Skeletal muscle tissue (tissue), 4 donors: ENCODE measurements around the gene HIP1R. TPM values are rescaled to one million over a fixed set of nuclear protein-coding genes. Genes with fewer than 3 reads are reported as not detected.

ENCODE experiments used
- H3K27ac ChIP-seq: one replicate; pipeline ENCODE4 v1.7.0; 2013; ENCODE audit warnings: mild to moderate bottlenecking, low read depth, low read length, inconsistent platforms
- H3K27me3 ChIP-seq, 3 donors: one replicate each; pipeline ENCODE4 v1.7.0; 2013; ENCODE audit warnings: low read length in 3 of 3; ENCODE audit not compliant: control insufficient read depth in 3 of 3, insufficient read depth in 3 of 3
- H3K36me3 ChIP-seq, 3 donors: one replicate each; pipeline ENCODE4 v1.7.0; 2013; ENCODE audit warnings: low read length in 3 of 3; ENCODE audit not compliant: control insufficient read depth in 3 of 3, insufficient read depth in 3 of 3
- H3K4me1 ChIP-seq, 3 donors: one replicate each; pipeline ENCODE4 v1.7.0; 2013; ENCODE audit warnings: low read length in 3 of 3, mild to moderate bottlenecking in 3 of 3; ENCODE audit not compliant: control insufficient read depth in 3 of 3, insufficient read depth in 3 of 3
- H3K4me3 ChIP-seq, 3 donors: one replicate each; pipeline ENCODE4 v1.7.0; 2013; ENCODE audit warnings: low read length in 3 of 3
- H3K9ac ChIP-seq, 3 donors: one replicate each; pipeline ENCODE4 v1.7.0; 2013; ENCODE audit warnings: low read length in 3 of 3, mild to moderate bottlenecking in 3 of 3, moderate library complexity in 2 of 3, low read depth in 1 of 3
- H3K9me3 ChIP-seq, 3 donors: one replicate each; pipeline ENCODE4 v1.7.0; 2013; ENCODE audit warnings: low read length in 3 of 3; ENCODE audit not compliant: control insufficient read depth in 3 of 3
- total RNA-seq: library from RNA; depleted of rRNA; stranded (reverse); fragments of >200 nt; gene quantifications from one replicate; pipeline ENCODE4 v1.2.3, GENCODE V29; 2014
- donor health status: Osteomylitis.

Gene HIP1R
- total RNA-seq, 1 donor from 2014 or later, result 6.3 TPM

DNA sequence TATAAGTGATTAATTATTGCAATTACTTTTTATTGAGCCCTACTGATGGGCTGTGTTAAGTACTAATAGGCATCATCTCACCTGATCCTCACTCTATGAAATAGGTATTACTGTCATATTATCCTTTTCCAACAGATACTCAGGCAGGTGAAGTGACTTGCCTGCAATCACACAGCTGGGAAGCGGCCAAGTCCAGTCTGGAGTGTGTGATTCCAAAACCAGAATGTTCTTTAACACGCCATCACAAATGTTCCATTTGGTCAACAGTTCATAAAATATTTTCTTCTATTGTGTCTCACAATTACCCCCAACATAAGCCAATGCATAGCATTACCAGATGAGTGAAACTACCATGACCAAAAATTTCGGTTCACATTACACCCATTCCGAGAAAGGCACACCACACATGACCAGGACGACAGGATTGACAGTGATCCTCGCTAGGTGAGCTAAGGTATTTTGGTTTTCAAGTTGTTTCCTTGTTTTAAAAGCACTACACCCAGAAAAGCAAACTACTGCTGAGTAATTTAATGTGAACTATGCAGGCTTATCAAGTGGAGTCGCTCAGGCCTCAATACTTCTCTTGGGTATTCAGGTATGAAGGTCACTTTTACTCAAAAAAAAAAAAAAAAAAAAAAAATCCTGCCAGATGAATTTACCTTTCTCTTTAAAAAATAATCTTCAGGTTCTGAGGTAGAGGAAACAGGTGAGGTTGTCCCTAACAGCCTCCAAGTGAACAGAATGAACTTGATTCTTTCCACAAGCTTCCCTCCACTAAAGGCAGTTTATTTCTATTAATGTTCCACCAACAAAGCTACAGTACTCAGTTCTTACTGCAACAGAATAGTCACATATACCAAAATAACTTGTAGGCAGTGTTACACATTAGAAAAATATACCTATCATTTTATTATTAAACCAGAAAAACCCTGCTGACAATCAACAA is 58.2 kb downstream of the HIP1R start:
- H3K9me3 ChIP-seq, result no peaks in the 10 kb centered on the region
- no peaks in the 10 kb centered on the region for H3K27me3 ChIP-seq
- peak overlapping the region in 1 of 3 donors; percentile 77 for H3K4me3 ChIP-seq
- H3K36me3 ChIP-seq, result no peaks in the 10 kb centered on the region
- peak overlapping the region in 1 of 3 donors; percentile 14 for H3K9ac ChIP-seq
- H3K4me1 ChIP-seq, result peaks cover 41 to 56% (median 54%) of the 10 kb centered on the region in 3 donors
- H3K27ac ChIP-seq, result no peak overlapping the region

GRCh38 chr12:122894193-122895121 is 59.2 kb downstream of the HIP1R start:
- H3K4me1 ChIP-seq, result peaks cover 33 to 48% (median 46%) of the 10 kb centered on the region in 3 donors
- H3K27me3 ChIP-seq, result no peaks in the 10 kb centered on the region

DNA sequence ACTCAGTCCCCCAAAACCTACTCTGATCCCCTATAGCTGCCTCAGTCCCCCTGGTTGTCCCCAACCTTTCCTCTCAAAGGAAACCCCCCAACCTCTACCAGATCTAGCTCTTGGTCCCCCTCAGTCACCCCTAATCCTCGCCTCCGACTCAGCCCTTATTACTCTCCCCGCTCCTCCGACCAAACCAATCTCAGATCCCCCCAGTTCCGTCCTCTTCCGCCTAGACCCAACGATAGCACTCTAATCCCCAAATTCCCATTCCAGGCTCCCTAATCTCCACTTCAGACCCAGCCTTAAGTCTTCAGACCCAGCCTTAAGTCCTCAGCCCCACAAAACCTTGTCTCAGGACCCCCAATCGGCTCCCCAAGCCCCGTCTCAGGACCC is 60.1 kb downstream of the HIP1R start:
- peaks cover 33 to 46% (median 46%) of the 10 kb centered on the region in 3 donors for H3K4me1 ChIP-seq
- no peaks in the 10 kb centered on the region for H3K27me3 ChIP-seq
- peak overlapping the region; percentile 76 for H3K27ac ChIP-seq
- H3K9ac ChIP-seq, result peak overlapping the region; percentile 92 to 98 (median 92)
- no peaks in the 10 kb centered on the region for H3K36me3 ChIP-seq
- peak overlapping the region; percentile 77 to 88 (median 84) for H3K4me3 ChIP-seq
- no peaks in the 10 kb centered on the region for H3K9me3 ChIP-seq

More at GRCh38 chr12:122894193-122895121, 59.2 kb downstream of the HIP1R start:
- H3K36me3 ChIP-seq, result no peaks in the 10 kb centered on the region
- peak overlapping the region; percentile 92 to 98 (median 92) for H3K9ac ChIP-seq
- H3K27ac ChIP-seq, result peak overlapping the region; percentile 76
- H3K4me3 ChIP-seq, result peak overlapping the region; percentile 77 to 88 (median 84)
- H3K9me3 ChIP-seq, result no peaks in the 10 kb centered on the region

DNA sequence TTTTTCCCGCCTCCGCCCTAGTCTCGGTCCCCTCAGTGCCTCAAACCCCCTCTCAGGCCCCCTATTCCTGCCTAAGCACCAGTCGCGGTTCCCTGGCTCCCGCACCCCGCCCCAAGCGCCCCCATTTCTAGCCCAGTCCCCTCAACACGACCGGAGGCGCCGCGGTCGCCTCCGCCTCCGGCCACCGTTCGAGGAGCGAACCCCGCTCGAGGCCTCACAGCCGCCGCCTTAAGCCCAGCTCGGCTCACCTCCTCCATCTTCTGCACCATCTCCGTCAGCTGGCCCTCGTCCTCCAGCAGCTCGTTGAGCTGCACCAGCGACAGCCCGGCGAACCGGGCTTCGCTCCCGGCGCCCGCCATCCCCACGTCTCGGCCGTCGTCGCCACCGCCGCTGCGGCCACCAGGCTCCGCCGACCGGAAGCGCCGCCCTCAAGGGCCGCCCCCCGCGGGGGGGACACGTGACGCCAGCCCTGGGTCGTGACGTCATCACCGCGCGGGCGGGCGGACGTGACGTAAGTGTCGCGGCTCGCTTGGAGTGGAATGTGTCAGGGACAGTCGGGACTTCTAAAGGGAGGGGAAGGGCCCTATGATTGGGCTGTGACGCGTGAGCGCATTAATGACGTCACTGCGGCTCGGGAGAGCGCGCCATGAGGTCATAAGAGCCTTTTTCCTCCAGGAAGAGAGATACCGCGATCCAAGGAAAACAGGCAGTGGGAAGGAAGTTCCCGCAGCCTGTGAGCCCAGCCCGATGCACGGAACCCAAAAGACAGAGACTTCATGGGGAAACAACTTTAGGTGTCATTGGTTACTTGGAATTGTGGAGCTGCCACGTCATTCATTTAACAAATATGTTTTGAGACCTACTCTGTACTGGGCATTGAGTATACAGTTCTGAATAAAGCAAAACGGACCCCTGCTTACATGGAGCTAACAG is 60.7 kb downstream of the HIP1R start, which contains the start of gene VPS37B:
VPS37B (minus strand) TSS at position 421 of the 933 bp plus-strand sequence; CDS start at position 359, 62 bp downstream.
- H3K27me3 ChIP-seq, result no peaks in the 10 kb centered on the region
- H3K4me3 ChIP-seq, result peak within 1 kb of the TSS; percentile 77 to 88 (median 84)
- H3K27ac ChIP-seq, result peak within 1 kb of the TSS; percentile 76
- no peaks in the 10 kb centered on the region for H3K36me3 ChIP-seq
- peaks cover 30 to 43% (median 41%) of the 10 kb centered on the region in 3 donors for H3K4me1 ChIP-seq
- peak within 1 kb of the TSS; percentile 92 to 98 (median 92) for H3K9ac ChIP-seq
- no peaks in the 10 kb centered on the region for H3K9me3 ChIP-seq

GRCh38 chr12:122896662-122897061 is 61.4 kb downstream of the HIP1R start:
- Histone ChIP-seq H3K4me3 (no peak overlapping the region), H3K36me3 (no peaks in the 10 kb centered on the region), H3K27ac (no peak overlapping the region), H3K9ac (no peak overlapping the region), H3K27me3 (no peaks in the 10 kb centered on the region), H3K4me1 (peaks cover 24 to 36% (median 34%) of the 10 kb centered on the region in 3 donors), H3K9me3 (no peaks in the 10 kb centered on the region)

GRCh38 chr12:122899887-122900286 is 64.6 kb downstream of the HIP1R start:
- Histone ChIP-seq H3K9ac (no peak overlapping the region), H3K27ac (no peak overlapping the region), H3K4me1 (peaks cover 9 to 13% (median 9%) of the 10 kb centered on the region in 3 donors), H3K4me3 (no peak overlapping the region), H3K36me3 (no peaks in the 10 kb centered on the region), H3K9me3 (no peaks in the 10 kb centered on the region), H3K27me3 (no peaks in the 10 kb centered on the region)

DNA sequence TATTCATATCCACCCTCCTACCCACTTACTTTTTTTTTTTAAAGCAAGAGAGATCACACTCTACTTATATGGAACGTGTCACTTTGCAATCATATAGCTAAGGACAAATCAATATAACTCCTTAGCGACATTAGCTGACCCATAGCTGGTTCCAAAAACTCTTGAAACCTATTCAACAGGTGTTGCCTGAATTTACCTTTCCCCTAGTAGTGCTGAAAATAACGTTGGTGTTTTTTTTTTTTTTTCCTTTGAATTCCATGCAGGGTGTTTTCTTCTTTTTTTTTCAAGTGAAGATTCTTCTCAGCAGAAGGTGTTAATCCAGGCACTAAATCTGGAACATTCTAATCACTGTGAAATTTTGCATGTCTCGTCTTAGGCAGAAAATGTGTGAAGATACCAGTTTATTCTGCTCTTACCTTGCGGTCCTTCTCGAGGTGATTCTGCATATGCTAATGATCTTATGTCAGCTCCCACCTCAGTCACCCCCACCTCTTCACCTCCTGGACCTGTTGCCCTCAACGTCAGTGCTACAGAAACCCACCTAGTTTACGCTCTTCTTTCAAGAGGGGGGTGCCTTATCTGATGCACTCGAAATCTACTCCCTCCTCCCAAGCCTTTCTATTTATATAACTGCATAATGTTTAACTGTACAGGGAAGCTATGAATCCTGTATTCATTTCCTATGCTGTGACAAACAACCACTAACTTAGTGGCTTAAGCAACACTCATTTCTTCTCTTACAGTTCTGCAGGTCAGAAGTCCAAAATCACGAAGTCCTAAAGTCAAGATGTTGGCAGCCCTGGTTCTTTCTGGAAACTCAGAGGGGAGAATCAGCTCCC is 67.8 kb downstream of the HIP1R start:
- H3K27ac ChIP-seq, result no peak overlapping the region
- H3K36me3 ChIP-seq, result no peaks in the 10 kb centered on the region
- no peaks in the 10 kb centered on the region for H3K9me3 ChIP-seq
- peaks cover 0 to 3% (median 3%) of the 10 kb centered on the region in 3 donors for H3K4me1 ChIP-seq
- no peak overlapping the region for H3K4me3 ChIP-seq
- H3K27me3 ChIP-seq, result no peaks in the 10 kb centered on the region
- H3K9ac ChIP-seq, result peak overlapping the region in 1 of 3 donors; percentile 40

GRCh38 chr12:122903693-122904034 is 68.4 kb downstream of the HIP1R start:
- no peaks in the 10 kb centered on the region for H3K36me3 ChIP-seq
- no peak overlapping the region for H3K4me3 ChIP-seq
- H3K27ac ChIP-seq, result no peak overlapping the region
- H3K4me1 ChIP-seq, result peaks cover 0 to 3% (median 3%) of the 10 kb centered on the region in 3 donors
- H3K9ac ChIP-seq, result peak overlapping the region in 1 of 3 donors; percentile 40
- no peaks in the 10 kb centered on the region for H3K9me3 ChIP-seq
- no peaks in the 10 kb centered on the region for H3K27me3 ChIP-seq
